PC-9 (cell line): Measurements from ENCODE around the gene TDP1.

Experiments used
- EZH2 ChIP-seq: fragments of 200-600 bp; sonication (generic); IDR thresholded peaks from 2 replicates; pipeline ENCODE4 v1.8.0; 2017; ENCODE audit warnings: antibody characterized with exemption, low read depth
- TF ChIP-seq, protein P1 (sequence below): fragments of 200-600 bp; sonication (generic); conservative IDR thresholded peaks from 2 replicates; pipeline ENCODE4 v1.6.1; 2017; ENCODE audit warnings: mixed run types, antibody characterized with exemption, mild to moderate bottlenecking, moderate library complexity

GRCh38 chr14:90000935-90001334, 45.2 kb downstream of the TDP1 start:
- TF ChIP-seq, protein P1, sequence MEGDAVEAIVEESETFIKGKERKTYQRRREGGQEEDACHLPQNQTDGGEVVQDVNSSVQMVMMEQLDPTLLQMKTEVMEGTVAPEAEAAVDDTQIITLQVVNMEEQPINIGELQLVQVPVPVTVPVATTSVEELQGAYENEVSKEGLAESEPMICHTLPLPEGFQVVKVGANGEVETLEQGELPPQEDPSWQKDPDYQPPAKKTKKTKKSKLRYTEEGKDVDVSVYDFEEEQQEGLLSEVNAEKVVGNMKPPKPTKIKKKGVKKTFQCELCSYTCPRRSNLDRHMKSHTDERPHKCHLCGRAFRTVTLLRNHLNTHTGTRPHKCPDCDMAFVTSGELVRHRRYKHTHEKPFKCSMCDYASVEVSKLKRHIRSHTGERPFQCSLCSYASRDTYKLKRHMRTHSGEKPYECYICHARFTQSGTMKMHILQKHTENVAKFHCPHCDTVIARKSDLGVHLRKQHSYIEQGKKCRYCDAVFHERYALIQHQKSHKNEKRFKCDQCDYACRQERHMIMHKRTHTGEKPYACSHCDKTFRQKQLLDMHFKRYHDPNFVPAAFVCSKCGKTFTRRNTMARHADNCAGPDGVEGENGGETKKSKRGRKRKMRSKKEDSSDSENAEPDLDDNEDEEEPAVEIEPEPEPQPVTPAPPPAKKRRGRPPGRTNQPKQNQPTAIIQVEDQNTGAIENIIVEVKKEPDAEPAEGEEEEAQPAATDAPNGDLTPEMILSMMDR, result no peak
- TF ChIP-seq EZH2, result no peak
